GM18519 (cell line): ENCODE data around the gene AK4.
"Not testable (repeated sequence)": the region's sequence is repeated elsewhere in the genome, so short reads cannot be mapped to it uniquely, and the experiment has no call there.

Source experiments
- ATAC-seq: cut with Tn5 transposase; IDR thresholded peaks from one replicate; pipeline ENCODE4 v1.9.1; 2021; ENCODE audit warnings: mild to moderate bottlenecking, moderate library complexity; ENCODE audit not compliant: unreplicated experiment, low FRiP score

AK4 gene

DNA sequence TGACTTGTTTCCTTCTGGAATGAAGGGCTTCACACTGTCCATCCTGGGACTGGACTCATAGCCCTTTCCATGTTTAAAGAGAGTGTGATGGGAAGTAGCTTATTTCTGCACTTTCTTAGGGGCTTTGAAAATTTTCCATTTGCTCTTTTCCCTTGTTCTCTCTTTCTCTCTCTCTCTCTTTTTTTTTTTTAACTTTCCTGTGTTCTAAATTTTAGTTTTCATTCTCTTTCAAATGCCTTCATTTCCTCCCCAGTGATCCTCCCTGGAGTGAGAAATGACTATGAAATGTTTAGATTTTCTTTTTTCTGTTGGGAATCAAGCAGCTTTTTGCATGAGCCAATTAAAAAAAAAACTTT, 2.1 kb downstream of the AK4 start:
- ATAC-seq, result no peak

DNA sequence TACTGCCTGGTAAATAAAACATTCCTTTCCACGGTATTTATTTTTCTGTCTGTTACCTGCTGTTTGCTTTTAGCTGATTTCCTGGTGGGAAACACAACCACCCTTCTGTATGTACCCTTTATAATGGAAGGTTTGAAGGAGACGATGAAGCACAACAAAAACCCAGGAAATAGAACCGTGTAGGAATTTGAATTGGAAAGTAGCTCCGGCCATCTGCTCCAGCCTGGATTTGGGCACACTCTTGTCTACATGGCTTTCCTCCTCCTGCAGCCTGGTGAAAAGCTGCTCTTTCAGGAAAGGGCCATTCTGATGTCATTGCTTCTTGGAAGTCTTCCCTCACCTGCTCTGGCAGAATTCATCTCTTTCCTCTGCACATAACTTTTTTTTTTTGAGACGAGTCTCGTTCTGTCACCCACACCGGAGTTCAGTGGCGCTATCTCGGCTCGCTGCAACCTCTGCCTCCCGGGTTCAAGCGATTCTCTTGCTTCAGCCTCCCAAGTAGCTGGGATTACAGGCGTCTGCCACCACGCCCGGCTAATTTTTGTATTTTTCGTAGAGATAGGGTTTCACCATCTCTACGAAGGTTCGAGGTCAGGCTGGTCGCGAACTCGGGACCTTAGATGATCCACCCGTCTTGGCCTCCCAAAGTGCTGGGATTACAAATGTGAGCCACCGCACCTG, 2.7 kb downstream of the AK4 start:
- ATAC-seq, result no peak

DNA sequence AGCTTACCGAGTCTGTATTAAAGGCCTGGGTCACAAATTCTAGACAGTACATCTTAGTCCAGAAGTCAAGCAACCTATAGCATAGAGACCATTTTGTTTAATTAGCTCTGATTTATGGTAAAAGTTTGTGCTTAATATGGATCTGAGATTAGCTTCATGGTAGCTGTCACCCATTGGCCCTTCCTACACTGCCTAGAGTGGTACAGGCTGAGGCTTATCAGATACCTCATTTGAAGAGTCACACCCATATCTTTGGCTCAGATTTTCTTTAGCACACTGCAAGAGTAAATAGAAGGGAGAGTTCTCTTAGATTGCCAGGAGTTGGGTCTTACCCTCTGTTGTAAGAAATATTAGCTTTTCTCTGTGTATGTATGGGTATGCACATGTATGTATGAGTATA, 3.6 kb downstream of the AK4 start:
- ATAC-seq, result no peak

DNA sequence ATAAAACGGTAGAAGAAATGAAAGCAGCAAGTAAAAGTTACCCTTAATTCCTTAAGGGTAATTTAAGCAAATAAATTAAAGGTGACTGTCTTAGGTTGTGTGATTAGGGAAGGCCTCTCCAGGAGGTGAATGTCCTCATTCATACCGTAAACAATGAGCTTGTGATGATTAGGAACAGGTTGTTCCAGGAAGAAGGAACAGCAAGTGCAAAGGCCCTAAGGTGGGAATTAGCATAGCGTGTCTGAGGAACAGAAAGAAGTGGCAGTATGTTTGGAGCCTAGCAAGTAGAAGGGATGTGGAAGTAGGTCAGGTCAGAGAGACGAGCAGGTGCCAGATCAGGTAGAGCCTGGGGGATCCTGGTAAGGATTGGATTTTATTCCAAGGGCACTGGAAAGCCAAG, 5.6 kb downstream of the AK4 start:
- no peak for ATAC-seq

DNA sequence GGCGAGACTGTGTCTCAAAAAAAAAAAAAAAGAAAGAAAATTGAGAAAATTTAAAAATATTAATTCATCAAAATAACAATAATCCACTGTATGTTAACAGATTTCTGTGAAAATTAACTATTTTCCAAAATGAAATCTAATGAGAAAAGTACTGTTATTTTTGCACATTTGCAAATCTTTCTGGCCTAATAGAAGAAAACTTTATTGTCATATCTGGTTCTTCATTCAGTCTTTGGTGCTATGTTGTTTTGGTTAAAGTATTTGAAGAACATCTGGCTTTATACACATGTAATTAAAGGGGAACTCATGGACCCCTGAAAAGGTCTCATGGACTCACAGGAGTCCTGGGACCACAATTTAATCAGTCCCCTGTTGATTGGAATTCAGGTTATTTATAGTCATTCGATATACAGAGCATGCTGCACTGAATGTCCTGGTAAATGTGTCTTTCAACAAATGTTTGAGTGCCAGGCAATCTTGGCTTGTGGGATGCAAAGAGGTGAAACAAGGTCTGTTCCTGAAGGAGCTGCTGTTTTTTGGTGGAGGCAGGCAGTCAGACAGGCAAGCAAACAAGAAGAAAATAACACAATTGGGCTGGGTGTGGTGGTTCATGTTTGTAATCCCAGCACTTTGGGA, 9.0 kb downstream of the AK4 start:
- ATAC-seq, result no peak

DNA sequence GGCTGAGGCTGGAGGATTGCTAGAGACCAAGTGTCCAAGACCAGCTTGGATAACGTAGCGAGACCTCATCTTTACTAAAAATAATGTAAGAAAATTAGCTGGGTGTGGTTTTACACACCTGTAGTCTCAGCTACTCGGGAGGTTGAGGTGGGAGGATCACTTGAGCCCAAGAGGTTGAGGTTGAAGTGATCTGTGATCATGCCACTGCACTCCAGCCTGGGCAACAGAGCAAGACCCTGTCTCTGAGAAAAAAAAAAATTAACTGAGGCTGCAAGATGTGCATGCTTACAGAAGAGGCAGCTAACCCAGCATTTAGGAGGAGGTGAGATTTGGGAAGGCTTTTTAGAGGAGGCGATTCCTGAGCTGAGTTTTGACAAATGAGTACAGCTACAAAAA, 9.5 kb downstream of the AK4 start:
- no peak for ATAC-seq

DNA sequence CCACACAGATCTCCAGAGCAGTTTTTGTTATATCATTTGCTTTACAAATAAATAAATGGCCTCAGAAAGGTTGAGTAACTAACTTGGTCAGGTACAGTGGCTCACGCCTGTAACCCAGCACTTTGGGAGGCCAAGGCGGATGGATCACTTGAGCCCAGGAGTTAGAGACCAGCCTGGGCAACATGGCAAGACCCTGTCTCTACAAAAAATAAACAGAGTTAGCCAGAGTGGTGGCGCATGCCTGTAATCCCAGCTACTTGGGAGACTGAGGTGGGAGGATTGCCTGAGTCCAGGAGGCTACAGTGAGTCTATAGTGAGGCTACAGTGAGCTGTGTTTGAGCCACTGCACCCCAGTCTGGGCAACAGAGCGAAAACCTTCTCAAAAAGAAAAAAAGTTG, 11.3 kb downstream of the AK4 start:
- not testable (repeated sequence) for ATAC-seq

DNA sequence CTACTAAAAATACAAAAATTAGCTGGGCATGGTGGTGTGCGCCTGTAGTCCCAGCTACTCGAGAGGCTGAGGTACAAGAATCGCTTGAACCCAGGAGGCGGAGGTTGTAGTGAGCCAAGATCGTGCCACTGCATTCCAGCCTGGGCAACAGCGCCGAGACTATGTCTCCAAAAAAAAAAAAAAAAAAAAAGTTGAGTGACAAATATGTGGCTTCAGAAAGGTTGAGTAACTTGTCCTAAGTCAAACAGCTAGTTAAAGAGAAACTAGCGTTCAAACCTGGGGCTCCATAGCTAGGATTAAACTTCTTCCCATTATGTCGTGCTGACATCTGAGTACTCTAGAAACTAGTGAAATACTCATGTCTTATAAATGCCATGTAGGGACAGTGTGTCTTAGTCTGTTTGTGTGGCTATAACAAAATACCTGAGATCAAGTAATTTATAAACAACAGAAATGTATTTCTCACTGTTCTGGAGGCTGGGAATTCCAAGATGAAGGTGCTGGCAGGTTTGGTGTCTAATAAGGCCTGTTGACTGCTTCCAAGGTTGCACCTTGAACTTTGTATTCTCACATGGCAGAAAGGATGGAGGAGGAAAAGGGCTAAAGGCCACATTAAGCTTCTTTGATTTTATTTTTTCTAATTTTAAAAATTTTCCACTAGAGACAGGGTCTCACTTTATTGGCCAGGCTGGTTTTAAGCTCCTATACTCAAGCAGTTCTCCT, 12.0 kb downstream of the AK4 start:
- no peak for ATAC-seq

DNA sequence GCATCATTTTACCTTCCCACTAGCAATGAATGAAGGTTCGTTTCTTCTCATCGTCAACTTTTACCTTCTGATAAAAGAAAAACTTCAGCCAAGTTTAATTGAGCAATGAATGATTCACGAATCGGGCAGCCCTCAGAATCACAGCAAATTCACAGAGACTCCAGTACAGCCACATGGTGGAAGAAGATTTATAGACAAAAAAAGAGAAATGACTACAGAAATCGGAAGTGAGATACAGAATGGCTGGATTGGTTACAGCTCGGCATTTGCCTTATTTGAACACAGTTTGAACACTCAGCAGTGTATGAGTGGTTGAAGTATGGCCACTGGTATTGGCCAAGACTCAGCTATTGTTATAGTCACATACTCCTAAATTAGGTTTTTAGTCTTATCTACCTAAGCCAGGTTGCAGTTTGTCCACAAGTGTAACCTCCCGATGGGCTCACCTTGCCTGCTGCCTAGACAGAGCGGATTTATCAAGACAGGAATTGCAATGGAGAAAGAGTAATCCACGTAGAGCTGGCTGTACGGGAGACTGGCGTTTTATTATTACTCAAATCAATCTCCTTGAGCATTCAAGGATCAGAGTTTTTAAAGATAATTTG, 15.3 kb downstream of the AK4 start:
- ATAC-seq, result no peak

DNA sequence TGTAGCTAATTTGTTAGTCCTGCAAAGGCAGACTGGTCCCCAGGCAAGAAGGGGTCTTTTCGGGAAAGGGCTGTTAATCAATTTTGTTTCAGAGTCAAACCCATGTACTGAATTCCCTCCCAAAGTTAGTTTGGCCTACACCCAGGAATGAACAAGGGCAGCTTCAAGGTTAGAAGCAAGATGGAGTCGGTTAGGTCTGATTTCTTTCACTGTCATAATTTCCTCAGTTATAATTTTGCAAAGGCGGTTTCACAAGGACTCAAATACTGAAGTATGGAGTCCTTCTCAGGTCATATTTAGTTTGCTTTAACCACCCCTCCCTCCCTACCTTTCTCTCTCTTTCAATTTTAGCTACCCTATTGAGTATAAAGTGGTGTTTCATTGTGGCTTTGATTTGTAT, 16.1 kb downstream of the AK4 start:
- ATAC-seq, result not testable (repeated sequence)

DNA sequence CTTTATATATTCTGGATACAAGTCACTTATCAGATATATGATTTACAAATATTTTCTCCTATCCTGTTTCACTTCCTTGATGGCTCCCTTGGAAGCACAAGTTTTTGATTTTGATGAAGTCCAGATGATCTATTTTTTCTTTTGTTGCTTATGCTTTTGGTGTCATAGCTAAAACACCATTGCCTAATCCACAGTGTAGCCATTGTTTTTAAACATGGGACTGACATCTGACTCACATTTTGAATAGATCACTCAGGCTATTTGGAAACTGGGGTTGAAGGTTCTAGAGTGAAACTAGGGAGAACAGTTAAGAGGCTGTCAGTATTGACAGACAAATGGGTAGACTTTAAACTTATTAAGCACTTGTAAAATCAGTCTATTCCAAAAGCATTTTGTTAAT, 16.6 kb downstream of the AK4 start:
- no peak for ATAC-seq

DNA sequence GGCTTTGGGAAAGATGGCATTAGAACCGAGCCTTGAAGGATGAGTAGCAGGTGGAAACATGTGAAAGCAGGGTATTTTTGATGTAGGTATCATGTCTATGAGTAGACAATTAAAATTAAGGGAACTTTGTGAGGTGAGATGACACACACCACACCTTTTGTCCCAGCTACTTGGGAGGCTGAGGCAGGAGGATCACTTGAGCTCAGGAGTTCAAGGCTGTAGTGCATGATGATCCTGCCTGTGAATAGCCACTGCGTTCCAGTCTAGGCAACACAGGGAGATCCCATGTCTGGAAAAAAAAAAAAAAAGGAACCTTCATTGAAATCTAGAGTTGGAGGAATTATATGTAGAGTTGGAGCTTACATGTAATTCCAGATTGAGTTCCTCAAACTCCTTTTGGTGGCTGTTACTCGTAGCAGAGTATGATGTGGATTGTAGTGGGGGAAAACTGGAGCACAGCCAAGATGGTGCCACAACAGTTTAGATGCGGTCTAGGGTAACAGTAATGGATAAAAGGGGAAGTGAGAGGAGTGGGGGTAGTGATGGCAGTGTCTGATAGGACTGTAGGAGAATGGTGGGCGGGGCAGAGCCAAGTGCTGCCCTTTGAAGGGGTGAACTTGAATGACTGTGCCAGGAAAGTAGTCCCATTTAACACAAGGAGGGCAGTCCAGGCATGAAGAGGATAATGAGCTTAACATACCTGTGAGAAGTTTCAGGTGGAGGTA, 17.4 kb downstream of the AK4 start:
- peak; percentile 87 for ATAC-seq

DNA sequence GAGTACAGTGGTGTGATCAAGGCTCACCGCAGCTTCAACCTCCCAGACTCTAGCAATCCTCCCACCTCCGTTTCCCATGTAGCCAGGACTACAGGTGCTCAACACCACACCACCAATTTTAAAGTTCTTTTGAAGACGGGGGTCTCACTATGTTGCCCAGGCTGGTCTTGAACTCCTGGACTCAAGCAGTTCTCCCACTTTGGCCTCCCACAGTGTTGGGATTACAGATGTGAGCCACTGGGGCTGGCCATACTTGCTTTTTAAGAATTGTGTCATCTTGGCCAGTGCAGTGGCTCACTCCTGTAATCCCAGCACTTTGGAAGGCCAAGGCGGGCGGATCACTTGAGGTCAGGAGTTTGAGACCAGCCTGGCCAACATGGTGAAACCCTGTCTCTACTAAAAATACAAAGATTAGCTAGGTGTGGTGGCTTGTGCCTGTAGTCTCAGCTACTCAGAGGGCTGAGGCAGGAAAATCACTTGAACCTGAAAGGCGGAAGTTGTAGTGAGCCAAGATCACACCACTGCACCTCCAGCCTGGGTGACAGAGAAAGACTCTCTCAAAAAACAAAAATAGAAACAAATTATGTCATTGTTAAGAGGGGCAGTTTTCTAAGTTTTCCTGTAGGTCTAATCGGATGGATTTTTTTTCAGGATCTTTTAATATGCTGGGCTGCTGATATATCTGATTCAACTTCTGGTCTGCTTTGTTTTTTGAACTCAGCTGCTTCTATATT, 18.7 kb downstream of the AK4 start:
- ATAC-seq, result no peak

DNA sequence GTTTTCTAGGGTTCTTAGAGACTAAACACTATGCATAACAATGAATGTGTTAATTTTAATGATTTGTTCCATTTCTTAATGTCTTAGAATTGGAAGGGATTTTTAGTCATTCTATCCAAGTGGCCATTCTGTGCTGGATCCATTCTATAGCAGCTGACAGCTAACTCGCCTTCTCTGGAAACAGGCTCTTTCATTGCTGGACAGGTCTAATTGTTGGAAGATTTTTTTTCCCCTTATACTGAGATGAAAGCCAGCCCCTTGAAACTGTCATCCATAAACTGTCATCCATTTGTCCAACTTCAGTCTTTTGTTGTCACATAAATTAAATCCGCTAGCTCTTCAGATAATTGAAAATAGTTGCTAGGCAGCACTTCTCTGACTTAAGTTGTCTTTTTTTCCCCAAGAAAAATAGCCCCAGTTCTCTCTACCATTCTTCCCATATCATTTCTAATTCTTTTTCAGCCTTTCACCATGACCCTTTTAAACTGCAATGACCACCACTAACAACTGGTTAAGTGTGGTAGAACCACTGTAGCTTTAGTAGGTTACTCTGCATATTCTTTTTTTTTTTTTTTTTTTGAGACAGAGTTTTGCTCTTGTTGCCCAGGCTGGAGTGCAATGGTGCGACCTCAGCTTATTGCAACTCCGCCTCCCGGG, 19.7 kb downstream of the AK4 start:
- ATAC-seq, result no peak

DNA sequence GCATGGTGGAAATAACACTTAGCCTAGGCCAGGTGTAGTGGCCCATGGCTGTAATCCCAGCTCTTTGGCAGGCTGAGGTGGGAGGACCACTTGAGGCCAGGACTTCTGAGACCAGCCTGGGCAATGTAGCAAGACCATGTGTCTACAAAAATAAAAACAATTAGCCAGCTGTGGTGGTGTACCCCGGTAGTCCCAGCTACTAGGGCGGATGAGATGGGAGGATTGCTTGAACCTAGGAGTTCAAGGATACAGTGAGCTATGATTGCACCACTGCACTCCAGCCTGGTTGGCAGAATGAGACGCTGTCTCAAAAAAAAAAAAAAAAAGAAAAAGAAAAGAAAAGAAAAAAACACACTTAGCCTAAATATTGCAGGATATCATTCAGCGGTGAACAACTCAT, 20.9 kb downstream of the AK4 start:
- ATAC-seq, result no peak

DNA sequence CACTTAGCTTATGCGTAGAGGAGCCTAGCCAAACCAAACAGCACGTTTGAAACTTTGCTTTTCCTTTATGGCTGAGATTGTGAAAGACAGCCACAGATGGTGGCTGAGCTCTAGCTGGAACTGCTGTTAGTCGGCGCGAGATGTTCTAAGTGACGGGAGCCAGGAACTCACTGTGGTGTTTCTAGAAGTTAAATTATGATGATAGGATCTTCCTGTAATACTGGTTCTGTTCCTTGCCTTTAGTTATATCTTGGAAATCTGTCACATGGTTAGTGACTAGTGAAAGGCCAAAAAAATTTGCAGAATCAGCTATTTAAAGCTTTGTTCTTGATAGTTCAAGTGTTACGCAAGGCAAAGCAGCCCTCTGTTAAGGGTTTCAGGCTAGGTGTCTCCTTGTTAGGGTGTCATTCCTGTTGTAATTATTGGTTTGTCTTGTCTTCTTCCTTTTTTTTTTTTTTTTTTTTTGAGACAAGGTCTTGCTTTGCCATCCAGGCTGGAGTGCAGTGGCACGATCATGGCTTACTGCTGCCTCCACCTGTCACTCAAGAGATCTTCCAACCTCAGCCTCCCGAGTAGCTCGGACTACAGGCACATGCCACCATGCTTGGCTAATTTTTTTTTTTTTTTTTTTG, 22.6 kb downstream of the AK4 start:
- no peak for ATAC-seq

DNA sequence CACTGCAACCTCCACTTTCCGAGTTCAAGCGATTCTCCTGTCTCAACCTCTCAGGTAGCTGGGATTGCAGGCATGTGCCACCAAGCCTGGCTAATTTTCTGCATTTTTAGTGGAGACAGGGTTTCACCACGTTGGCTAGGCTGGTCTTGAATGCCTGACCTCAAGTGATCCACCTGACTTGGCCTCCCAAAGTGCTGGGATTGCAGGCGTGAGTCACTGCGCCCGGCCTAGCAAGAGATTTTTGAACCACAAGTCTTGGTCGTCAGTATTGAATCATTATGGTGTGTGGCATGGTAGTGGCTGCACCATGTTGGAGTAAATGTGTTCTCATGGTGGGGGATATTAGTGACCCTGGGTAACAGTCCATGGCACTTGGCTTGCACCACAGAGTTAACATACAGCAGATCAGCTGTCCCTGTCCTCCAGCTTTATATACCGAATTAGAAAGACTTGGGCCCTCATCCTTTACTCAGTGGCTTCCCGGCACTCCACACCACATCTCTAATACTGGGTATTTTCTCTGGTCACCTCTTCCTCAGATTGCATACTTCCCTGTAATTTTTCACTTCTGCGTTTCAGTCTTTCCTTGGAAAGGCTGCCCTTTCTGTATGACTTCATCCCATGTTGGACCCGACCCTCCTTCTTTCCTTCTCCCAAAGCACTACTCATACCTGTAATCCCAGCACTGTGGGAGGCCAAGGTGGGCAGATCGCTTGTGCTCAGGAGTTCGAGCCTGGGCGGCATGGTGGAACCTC, 25.1 kb downstream of the AK4 start:
- no peak for ATAC-seq

DNA sequence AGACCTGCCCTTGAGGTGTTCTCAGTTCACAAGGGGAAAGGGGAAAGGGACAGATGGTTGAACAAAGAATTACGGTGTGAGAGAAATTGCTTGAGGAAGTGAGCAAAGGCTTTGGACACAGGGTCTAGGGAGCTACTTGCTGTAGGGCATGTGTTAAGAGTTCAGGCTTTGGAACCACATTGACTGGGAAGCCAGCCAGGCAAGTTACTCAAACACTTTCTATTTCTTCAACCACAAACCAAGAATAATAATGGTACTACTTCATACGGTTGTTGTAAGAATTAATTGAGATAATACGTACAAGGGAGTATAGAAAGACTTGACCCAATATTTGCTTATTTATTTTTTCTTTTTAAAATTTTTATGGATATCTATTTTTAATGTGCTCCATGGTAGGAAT, 26.6 kb downstream of the AK4 start:
- ATAC-seq, result peak; percentile 91
